NB4 (cell line): ENCODE results near the gene TPM4.

Experiments
- CTCF ChIP-seq: IDR thresholded peaks from one replicate; pipeline ENCODE4 v1.5.1; 2012; ENCODE audit warnings: low read depth, low read length
- POLR2A ChIP-seq: IDR thresholded peaks from 2 replicates; pipeline ENCODE4 v1.6.1; 2011; ENCODE audit warnings: mild to moderate bottlenecking; ENCODE audit not compliant: insufficient read length; ENCODE audit errors: extremely low read depth
- TF ChIP-seq, protein P1 (sequence below): IDR thresholded peaks from 2 replicates; pipeline ENCODE4 v1.6.1; 2011; ENCODE audit warnings: low read depth, low read length

- TF ChIP-seq CTCF (no peak), POLR2A (no peak)
- TF ChIP-seq, protein P1, sequence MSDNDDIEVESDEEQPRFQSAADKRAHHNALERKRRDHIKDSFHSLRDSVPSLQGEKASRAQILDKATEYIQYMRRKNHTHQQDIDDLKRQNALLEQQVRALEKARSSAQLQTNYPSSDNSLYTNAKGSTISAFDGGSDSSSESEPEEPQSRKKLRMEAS = no peak
Observed at GRCh38 chr19:16067205-16067938, 8.9 kb upstream of the TPM4 start.
